Stimulated activated CD8-positive, alpha-beta memory T cell treated with anti-CD3 and anti-CD28 coated beads, Interleukin-12 subunit alpha, Interleukin-12 subunit beta, amount 100 ng/mL, for 24 hours (primary cell): Measurements from ENCODE around the gene HS1BP3.

Experiments
- DNase-seq: peaks from one replicate; pipeline ENCODE4 v3.0.0-alpha.2; 2020; ENCODE audit errors: extremely low read depth

The HS1BP3 gene

DNA sequence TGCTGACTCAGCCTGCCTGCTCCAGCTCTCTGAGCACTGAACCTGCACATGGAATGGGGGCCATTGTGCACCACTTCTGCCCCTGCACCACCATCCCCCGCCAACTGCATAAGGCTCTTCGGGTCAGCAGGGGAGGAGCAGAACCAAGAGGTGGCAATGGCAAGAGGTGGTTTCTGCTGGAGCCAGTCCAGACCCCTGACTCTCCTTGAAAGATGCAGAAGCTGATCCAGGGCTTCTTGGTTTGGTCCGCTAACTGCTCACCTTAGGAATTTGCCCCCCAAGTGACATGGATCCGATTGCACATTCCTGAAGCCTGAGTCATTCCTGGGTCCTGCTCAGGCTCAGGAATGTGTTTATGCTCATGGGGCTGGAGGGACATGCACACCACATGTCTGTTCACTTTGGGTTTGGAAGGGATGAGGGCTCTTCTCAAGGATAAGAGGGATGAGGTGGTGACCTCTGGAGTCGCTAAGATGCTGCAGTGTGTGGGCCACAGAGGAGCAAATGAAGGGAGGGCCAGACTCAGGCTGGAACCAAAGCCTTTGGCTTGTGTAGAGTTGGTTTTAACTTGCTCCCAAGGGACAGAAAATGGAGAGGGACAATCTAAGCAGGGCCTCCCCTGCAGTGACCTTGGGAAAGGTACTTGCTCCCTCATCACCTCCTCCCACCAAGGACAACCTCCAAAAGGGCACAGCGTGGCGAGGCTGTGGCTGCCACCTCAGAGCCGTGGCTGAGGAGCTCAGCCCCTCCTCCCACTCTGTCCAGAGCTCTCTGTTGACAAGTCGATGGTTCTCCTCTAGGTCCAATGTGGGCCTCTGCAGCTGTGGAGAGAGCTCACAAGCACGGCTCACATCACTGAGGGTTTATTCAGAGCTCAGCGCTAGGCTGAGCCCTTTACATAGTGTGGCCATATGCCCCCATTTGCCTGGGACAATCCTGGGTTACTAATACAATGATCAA, 66.2 kb downstream of the HS1BP3 start:
- DNase-seq: no peak

DNA sequence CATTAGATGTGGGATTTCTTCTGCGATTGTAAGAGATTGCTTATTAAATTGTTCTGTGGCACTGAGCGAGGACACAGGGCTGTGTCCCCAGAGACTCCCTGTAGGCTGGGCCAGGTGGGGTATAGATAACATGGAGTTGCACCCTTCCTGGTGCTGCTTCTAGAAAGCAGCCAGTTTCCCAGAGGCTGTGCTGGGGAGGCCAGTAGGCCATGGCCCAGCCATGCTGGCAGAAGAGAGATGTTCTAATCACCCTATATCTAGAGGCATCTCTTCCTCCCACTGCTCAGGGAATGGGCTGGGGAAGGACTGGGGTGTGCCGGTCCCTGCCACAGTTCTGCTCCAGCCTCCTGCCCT, 66.9 kb downstream of the HS1BP3 start:
- DNase-seq: no peak

GRCh38 chr2:20583425-20583881, 67.4 kb downstream of the HS1BP3 start:
- DNase-seq: no peak

DNA sequence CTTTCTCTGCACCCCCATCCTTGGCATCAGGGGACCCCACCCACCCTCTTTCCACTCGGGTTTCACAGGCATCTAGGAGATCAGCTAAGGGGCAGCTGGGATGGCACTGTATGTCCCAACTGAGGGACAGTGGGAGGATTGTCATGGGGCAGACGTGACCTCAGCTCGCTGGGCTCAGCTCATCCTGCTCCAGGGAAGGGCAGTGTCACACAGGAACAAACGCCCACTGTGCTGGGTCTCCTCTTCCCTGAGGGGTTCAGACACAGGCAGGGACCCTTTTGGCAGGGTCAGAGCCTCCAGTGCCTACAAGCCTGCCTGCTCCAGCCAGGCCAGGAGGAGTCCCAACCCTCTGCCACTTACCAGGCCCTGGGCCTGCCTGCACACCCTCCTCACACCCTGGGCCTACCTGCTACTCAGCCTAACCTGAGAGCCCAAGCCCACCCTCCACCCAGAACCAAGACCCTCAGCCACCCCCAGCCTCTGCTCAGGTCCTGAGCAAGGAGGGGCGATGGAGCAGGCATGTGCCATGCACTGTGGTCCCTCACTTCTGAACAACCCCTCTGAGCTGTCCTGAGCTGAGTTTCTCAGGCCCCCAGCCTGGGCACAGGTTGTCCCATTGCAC, 68.2 kb downstream of the HS1BP3 start:
- DNase-seq: no peak

DNA sequence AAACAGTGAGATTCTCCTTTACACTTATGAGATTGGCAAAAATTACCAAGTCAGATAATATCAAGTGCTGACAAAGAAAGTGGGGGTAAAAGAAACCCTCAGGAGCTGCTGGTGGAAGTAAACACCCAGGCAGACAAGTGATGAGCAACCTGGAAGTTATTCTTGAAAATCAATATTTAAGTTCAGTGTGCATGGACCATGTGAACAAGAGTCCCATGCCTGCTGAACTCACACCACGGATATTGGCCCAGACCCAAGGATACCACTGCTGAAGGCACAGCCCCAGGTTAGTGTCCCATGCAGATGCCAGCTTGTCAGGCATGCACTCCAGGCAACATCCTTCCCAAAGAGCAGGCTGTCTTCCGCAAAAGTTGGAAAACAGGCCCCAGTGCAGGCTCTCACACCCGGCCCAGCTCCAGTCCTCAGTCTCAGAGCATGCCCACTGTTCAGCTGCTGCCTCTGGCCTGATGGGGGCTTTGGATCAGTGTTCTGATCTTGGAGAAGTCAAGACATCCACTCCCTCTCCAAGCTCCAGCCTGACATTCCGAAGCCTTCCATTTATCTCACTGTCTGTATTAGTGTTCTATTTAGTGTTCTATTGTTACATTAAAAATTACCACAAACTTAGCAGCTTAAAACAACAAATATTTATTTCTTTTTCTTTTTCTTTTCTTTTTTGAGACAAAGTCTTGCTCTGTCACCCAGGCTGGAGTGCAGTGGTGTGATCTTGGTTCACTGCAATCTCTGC, 70.0 kb downstream of the HS1BP3 start:
- DNase-seq: no peak

DNA sequence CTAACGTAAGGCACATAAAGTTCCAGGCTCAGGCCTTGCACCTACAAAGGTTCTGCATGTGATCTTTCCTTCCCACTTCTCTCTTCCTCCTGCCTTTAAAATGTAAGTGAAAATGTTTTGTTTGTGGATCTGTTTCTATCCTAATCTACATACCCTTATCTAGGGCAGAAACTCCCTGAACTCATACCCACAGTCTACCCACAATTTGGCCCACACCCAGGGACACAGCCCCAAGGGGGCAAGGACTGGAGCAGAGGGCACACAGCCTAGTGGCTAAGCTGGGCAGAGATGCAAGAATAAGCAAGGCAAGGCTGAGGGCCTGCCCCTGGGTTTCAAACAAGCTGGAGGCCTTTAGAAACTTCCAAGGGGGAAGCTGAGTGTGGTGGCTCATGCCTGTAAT, 71.0 kb downstream of the HS1BP3 start:
- no peak for DNase-seq

DNA sequence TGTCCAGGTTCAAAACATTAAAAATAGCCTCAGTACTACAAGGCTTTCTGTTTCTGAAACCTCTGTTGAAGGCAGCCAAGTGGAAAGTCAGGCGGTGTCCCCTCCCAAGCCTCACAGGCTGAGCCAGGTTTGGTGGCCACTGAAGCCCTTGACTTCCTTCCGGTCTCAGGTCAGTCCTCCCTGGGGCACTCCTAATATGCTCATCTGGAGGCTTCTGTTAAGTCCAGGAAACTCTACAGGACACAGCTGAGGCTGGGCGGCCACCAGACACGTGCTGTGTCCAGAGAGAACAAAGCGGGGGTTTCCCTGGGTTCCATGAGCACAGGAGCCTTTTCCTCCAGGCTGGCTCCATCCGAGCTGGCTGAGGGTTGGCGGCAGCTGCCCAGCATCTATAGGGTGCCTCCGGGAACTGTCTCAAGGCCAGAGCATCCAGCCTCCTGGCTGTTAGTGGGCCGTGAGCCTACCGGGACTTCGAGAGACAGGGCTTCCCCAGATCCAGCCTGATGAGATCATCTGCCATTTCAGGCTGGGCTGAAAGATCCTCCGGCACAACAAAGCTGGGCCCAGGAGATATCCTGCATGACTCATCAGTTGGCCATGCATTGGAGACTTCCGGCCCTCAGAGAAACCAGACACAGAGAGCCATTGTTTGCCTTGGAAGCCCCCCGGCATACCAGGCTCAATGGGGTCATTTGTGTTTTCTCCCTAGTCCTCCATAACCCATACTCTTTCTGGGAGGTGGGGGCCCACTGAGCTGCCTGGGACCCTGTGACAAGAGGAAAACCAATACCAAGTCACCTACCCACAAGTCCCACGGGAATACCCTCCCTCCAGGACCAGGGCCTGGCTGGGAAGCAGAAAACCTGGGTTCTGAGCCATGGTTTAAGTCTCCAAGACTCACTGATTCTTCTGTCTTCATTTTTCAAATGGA, 71.7 kb downstream of the HS1BP3 start:
- no peak for DNase-seq

DNA sequence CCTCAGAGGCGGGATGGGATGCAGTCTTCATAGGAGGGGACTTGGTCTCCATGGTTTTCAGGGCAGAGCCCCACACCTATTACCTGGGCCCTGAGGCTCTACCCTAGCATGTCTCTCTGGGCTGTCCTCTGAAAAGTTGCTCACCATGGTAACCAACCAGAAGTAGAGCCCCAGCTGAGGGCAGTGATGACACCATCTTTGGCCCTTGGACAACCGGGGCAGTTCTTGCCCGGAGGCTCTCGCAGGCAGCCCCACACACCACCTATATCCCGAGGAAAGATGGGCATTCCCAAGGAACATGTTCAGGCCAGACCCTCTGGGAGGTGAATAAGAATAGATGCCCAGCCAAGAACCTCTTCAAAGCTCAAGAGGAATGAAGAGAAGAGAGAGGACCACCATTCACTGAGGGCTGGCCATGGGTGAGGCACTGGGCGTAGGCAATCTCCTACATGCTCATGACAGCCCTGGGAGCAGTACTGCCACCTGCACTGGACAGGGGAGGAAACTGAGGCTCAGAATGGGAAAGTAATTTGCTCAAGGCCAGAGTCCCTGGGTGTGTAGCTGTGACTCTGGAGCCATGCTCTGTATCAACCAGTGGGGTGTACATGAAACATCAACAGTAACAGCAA, 72.5 kb downstream of the HS1BP3 start:
- no peak for DNase-seq

- no peak for DNase-seq
These were observed 73.2 kb downstream of the HS1BP3 start for GRCh38 chr2:20577495-20578235.

- no peak for DNase-seq
These were observed 74.2 kb downstream of the HS1BP3 start for GRCh38 chr2:20576598-20577115.

DNA sequence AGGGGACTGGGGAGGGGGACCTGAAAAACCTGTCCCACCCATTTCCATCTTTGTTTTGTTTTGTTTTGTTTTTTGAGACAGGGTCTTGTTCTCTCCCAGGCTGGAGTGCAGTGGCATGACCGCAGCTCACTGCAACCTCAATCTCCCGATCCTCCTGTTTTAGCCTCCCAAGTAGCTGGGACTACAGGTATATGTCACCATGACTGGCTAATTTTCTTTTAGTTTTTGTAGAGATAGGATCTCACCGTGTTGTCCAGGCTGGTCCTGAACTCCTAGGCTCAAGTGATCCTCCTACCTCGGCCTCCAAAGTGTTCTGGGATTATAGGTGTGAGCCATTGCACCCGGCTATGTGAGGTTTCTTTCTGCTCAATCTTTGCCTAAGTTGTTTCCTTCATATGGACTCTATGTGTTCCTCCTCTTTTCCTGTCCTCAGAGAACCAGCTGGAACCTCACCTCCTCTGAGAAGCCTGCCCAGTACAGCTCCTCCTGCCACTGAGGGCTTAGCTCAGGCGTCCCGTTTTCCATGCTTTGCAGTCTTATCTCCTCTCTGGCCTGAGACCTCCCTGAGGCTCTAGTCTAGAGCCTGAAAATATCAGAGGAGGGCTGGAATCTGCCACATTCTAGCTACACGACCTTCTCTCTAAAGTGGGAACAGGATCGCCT, 74.8 kb downstream of the HS1BP3 start:
- DNase-seq: no peak

- DNase-seq: no peak
These were observed 75.5 kb downstream of the HS1BP3 start for GRCh38 chr2:20575414-20575813.

GRCh38 chr2:20574930-20575329, 76.0 kb downstream of the HS1BP3 start:
- no peak for DNase-seq

DNA sequence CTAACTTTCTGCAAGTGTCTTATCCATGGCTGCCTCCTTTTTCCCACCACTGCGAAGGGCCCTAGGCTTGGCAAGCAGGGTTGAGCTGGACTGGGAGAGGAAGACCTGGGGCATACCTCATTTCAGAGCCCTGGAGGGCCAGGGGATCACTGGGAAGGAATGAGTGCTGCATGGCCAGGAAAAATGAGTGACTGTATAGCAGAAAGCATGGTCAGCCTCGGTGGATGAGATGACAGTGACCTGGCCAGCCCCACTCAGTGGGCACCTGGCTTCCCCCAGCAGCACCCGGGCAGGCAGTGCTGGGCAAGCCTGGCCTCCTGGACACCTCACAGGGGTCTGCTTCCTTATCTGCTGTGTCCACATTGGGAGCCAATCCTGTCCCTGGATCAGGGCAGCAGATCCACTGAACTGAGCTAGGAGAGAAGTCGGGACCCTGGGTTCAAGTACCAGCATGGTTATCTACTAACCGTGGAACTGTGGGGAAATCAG, 76.4 kb downstream of the HS1BP3 start:
- no peak for DNase-seq

DNA sequence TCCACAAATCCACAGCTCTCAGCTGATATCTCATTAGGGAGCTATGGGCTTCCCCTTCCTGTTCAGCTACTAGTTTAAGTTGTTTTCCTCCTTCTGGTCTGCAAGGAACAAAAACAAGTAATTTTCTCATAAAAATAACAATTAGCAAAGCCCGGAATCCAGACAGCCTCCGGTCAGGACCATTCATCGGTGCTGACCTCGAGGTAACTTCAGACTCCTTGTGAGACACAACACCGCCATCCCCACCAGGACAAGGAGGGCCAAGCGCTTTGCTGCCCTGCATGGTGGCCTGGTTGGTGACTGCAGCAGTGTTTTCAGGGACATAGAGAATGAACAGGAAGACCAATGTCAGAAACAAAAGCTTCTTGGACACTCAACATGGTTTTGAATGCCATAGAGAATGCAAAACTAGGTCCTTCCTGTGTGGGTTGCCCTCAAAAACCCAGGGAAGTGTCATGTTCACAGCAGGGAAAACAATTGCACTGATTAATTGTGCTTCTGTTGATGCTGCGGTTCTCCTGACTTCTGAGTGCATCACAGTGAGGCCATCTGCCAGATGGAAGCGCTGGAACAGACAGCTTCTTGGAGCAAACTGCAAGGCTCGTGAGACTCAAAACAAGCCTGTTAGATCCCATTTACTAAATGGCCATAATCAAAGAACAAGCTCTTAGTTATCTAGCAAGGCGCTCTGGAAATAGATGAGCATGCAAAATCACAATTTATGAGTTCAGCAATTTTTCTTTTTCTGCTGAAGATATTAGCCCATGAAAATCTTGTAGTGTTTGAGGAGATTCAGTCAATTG, 77.1 kb downstream of the HS1BP3 start:
- DNase-seq: no peak

DNA sequence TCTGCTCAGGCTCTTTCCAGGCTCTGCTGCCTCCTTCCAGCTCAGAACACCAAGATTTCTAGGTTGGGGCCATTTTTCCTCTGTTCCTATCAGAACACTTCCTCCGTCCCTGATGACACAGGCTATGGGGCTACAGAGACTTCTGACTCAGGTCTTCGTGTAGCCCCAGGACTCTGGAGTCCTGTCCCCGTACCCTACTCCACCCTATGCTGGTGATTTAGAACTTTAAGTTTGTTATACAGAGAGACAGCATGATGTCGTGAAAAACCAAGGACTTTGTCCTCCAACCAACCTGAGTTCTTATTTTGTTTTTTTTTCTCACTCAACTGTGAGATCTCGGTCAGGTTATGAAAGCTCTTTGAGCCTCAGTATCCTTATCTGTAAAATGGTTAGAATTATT, 78.7 kb downstream of the HS1BP3 start:
- DNase-seq: no peak

DNA sequence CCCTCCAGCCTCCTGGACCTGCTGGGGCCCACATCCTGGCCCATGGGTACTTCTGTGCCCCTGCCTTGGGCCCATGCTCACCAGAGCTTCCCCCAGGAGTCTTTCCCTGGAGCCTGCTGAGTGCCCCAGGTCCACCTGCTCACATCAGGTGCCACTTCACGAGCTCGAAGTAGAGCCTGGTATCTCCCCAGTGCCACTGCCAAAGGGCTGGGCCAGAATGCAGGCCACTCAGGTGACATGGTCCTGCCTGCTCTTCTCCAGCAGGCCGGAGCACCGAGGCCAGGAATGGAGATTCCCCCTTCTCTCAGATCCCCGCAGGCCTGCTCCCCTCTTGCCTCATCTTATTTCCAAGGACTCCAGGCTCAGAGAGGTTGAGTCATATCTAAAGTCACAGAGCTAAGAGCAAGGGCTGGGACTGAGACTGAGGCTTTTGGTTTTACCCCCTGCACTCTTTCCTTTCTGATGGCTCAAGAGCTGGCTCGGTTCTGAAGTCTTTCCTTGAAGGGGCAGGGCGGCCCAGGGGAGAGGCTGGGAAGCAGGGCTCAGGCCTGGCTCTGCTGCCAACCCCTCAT, 79.2 kb downstream of the HS1BP3 start:
- no peak for DNase-seq

DNA sequence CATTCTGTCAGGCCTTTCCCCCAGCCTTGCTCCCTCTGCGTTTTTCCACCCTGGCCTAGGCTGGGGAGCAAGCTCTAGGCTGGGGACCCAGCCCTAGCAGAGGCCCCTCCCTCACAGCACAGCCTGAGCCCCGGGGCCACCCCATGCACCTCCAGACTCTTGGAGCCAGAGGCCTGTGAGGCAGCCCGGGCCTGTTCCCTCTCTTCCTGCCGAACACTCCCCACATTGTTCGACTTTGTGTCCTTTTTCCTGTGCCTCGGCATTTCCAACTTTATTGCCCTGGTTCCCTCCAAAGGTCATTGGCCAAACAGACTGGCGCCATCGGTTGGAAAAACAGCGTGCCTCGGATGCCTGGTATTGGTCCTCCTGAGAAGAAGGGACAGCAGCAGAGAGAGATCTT, 79.7 kb downstream of the HS1BP3 start:
- DNase-seq: no peak
